K562 (cell line): ENCODE data around the gene REPS1. TPM values are rescaled to one million over a fixed set of nuclear protein-coding genes. Genes with fewer than 3 reads are reported as not detected.

ENCODE experiments used
- ATAC-seq: fragments of 200-7000 bp; cut with Tn5 transposase; 3 replicates; pipeline ENCODE4 v1.9.1; 2020; ENCODE audit warnings: moderate library complexity
- BruUV-seq: library from RNA; stranded (reverse); fragments of 400-500 nt; replicated peaks from 2 replicates; lab custom pipeline; 2021; lab: Mats Ljungman, UMichigan
- CTCF ChIA-PET: fragments of 300-600 bp; formaldehyde crosslinking; extraction: SDS; loops from one replicate; lab custom pipeline; 2021; ENCODE audit warnings: low intra/inter-chr PET ratio; lab: Yijun Ruan, JAX
- POLR2A ChIA-PET: fragments of 300-600, 350-650 bp; sonication (Branson Sonifier 250); formaldehyde crosslinking; extraction: SDS; loops from one replicate; lab custom pipeline; 2021; ENCODE audit warnings: antibody characterized with exemption, inconsistent platforms; lab: Yijun Ruan, JAX
- DNase-seq, 4 experiments: peaks; one replicate each; pipeline versions ENCODE4 v3.0.0 to v3.0.0-alpha.2; 2011 to 2018; ENCODE audit warnings: low spot score in 3 of 4, mixed read lengths in 3 of 4; ENCODE audit errors: extremely low read depth in 1 of 4
- FAIRE-seq: peaks from 2 replicates; lab custom pipeline; 2011; peaks lifted over from hg19 to GRCh38; lab: Jason Lieb, UNC
- H2AFZ ChIP-seq: 2 replicates; pipeline ENCODE4 v1.6.0; 2011; ENCODE audit warnings: low read depth, low read length, control low read depth, inconsistent platforms
- H3K27ac ChIP-seq: fragments of 200-600 bp; 3 replicates; pipeline ENCODE4 v1.8.0; 2011; ENCODE audit warnings: low read depth, mild to moderate bottlenecking, control low read depth, inconsistent platforms, low read length, moderate library complexity, mixed read lengths; ENCODE audit errors: extremely low read depth
- H3K27me3 ChIP-seq, 2 experiments: fragments of 300-600 bp in 1 of 2; 2 replicates in 1 of 2; 3 replicates in 1 of 2; pipeline versions ENCODE4 v1.6.0 to v1.8.0; 2011; ENCODE audit warnings: inconsistent platforms in 2 of 2, low read length in 2 of 2, mild to moderate bottlenecking in 1 of 2, mixed read lengths in 1 of 2, moderate library complexity in 1 of 2; ENCODE audit not compliant: control insufficient read depth in 2 of 2, insufficient read depth in 2 of 2
- H3K36me3 ChIP-seq: fragments of 300-600 bp; 3 replicates; pipeline ENCODE4 v1.8.0; 2011; ENCODE audit warnings: mild to moderate bottlenecking, low read length, inconsistent platforms; ENCODE audit not compliant: control insufficient read depth, insufficient read depth
- H3K4me1 ChIP-seq, 2 experiments: fragments of 200-600 bp in 1 of 2; replicated peaks in 1 of 2; 2 replicates in 1 of 2; 3 replicates in 1 of 2; pipeline versions ENCODE4 v1.5.1 to v1.8.0; 2011; ENCODE audit warnings: inconsistent platforms in 2 of 2, low read length in 2 of 2, mild to moderate bottlenecking in 1 of 2, mixed read lengths in 1 of 2, moderate library complexity in 1 of 2; ENCODE audit not compliant: control insufficient read depth in 2 of 2, insufficient read depth in 2 of 2
- H3K4me2 ChIP-seq: 2 replicates; pipeline ENCODE4 v1.6.1; 2011; ENCODE audit warnings: low read length, control low read depth, inconsistent platforms, mixed read lengths; ENCODE audit not compliant: insufficient read depth
- H3K4me3 ChIP-seq: fragments of 200-600 bp; sonication (generic), shearing (Covaris generic); 2 replicates; pipeline ENCODE4 v1.5.1; 2016; ENCODE audit warnings: control low read depth, inconsistent platforms
- H3K79me2 ChIP-seq: fragments of 200-600 bp; 3 replicates; pipeline ENCODE4 v1.8.0; 2011; ENCODE audit warnings: low read length, inconsistent platforms; ENCODE audit not compliant: control insufficient read depth, insufficient read depth
- H3K9ac ChIP-seq, 2 experiments: 2 replicates each; pipeline versions ENCODE4 v1.6.0 to v1.6.1; 2011; ENCODE audit warnings: low read depth in 2 of 2, low read length in 2 of 2, control low read depth in 1 of 2, inconsistent platforms in 1 of 2, mild to moderate bottlenecking in 1 of 2, mixed read lengths in 1 of 2; ENCODE audit not compliant: insufficient read depth in 1 of 2
- H3K9me1 ChIP-seq: one replicate; pipeline ENCODE4 v1.6.0; 2011; ENCODE audit warnings: inconsistent platforms, mild to moderate bottlenecking, low read length, moderate library complexity; ENCODE audit not compliant: control insufficient read depth, insufficient read depth
- H3K9me3 ChIP-seq: replicated peaks from 2 replicates; pipeline ENCODE4 v1.5.1; 2011; ENCODE audit warnings: low read depth, low read length, inconsistent platforms; ENCODE audit not compliant: control insufficient read depth, insufficient read depth
- H4K20me1 ChIP-seq: replicated peaks from 2 replicates; pipeline ENCODE4 v1.6.1; 2011; ENCODE audit warnings: low read length, inconsistent platforms, mixed read lengths; ENCODE audit not compliant: control insufficient read depth, insufficient read depth
- AFF4 ChIP-seq: sonication (generic); formaldehyde crosslinking; IDR thresholded peaks from 2 replicates; pipeline ENCODE4 v1.8.0; 2023; ENCODE audit warnings: mild to moderate bottlenecking, missing genetic modification reagents
- BMI1 ChIP-seq: fragments of 150-350 bp; IDR thresholded peaks from 2 replicates; pipeline ENCODE4 v1.6.1; 2014; ENCODE audit warnings: low read length
- CBFA2T3 ChIP-seq: fragments of 450-650 bp; IDR thresholded peaks from 2 replicates; pipeline ENCODE4 v1.6.1; 2017
- FOS ChIP-seq: IDR thresholded peaks from 3 replicates; pipeline ENCODE4 v1.6.1; 2011; ENCODE audit not compliant: insufficient read length; ENCODE audit errors: extremely low read depth
- FOXP4 ChIP-seq: sonication (generic); formaldehyde crosslinking; IDR thresholded peaks from 2 replicates; pipeline ENCODE4 v1.8.0; 2022; ENCODE audit warnings: mild to moderate bottlenecking, missing genetic modification reagents, borderline replicate concordance
- MXD1 ChIP-seq: fragments of 250-450 bp; sonication (Bioruptor Pico); IDR thresholded peaks from 2 replicates; pipeline ENCODE4 v1.8.0; 2021; ENCODE audit warnings: borderline replicate concordance, mild to moderate bottlenecking, moderate library complexity; ENCODE audit not compliant: poor library complexity, severe bottlenecking
- TCF7 ChIP-seq: sonication (generic); IDR thresholded peaks from 2 replicates; pipeline ENCODE4 v1.6.1; 2016; ENCODE audit warnings: antibody characterized with exemption, borderline replicate concordance
- TCF7L2 ChIP-seq: fragments of 150-350 bp; IDR thresholded peaks from 2 replicates; pipeline ENCODE4 v1.6.1; 2016; ENCODE audit warnings: low read depth, mild to moderate bottlenecking, low read length, moderate library complexity
- VEZF1 ChIP-seq: fragments of 200-800 bp; sonication (Bioruptor generic); IDR thresholded peaks from 2 replicates; pipeline ENCODE4 v1.6.1; 2017; ENCODE audit warnings: missing genetic modification characterization, missing compliant biosample characterization
- ZFP1 ChIP-seq: fragments of 450-650 bp; formaldehyde crosslinking; IDR thresholded peaks from 2 replicates; pipeline ENCODE4 v1.4.0; 2020; ENCODE audit warnings: mild to moderate bottlenecking, mixed read lengths
- ZNF124 ChIP-seq: sonication (generic); formaldehyde crosslinking; IDR thresholded peaks from 2 replicates; pipeline ENCODE4 v1.8.1; 2022; ENCODE audit warnings: missing genetic modification reagents
- ZNF511 ChIP-seq: sonication (generic); formaldehyde crosslinking; IDR thresholded peaks from 2 replicates; pipeline ENCODE4 v1.8.0; 2022; ENCODE audit warnings: mild to moderate bottlenecking, missing genetic modification reagents
- ZNF668 ChIP-seq: fragments of 250-450 bp; sonication (Bioruptor Pico); IDR thresholded peaks from 2 replicates; pipeline ENCODE4 v1.8.0; 2022; ENCODE audit warnings: mild to moderate bottlenecking, inconsistent platforms
- ZNF75A ChIP-seq: fragments of 450-650 bp; formaldehyde crosslinking; IDR thresholded peaks from 2 replicates; pipeline ENCODE4 v1.4.0; 2020; ENCODE audit warnings: mild to moderate bottlenecking
- ZNF766 ChIP-seq: fragments of 200-800 bp; sonication (Bioruptor generic); conservative IDR thresholded peaks from 2 replicates; pipeline ENCODE4 v1.6.1; 2016; ENCODE audit warnings: missing genetic modification characterization, missing compliant biosample characterization
- WGBS: fragments of 100-300 bp; shearing (Covaris generic); methylation state at CpG from one replicate; pipeline ENCODE4 v1.1.6; 2016; ENCODE audit warnings: low coverage, mixed read lengths; ENCODE audit not compliant: insufficient coverage; ENCODE audit errors: missing lambda C conversion rate; 5-methylcytosine and 5-hydroxymethylcytosine counted together
- in situ Hi-C: fragments of 300-500 bp; cut with MboI; formaldehyde crosslinking; loops from 4 replicates; pipeline ENCODE4 v1.15.0; 2018; ENCODE audit warnings: inconsistent platforms, mixed read lengths
- intact Hi-C: fragments of 100-400 bp; cut with micrococcal nuclease; formaldehyde crosslinking; loops from 2 replicates; pipeline ENCODE4 v1.14.2; 2022
- polyA plus RNA-seq, 8 experiments: library from polyadenylated mRNA; depleted of rRNA in 4 of 8; stranded (reverse) in 5 of 8; unstranded in 3 of 8; fragments of >200 nt; fragmentation: Nextera tagmentation in 2 of 8; fragmentation: Illumina TruSeq in 1 of 8; extraction: Ambion mirVana in 2 of 8; extraction: Trizol in 1 of 8; gene quantifications; 2 replicates each; pipeline versions ENCODE4 v1.2.1 to v1.2.3, GENCODE V29; 2011 to 2014; ENCODE audit warnings: inconsistent platforms in 1 of 8, missing spikeins in 1 of 8
- total RNA-seq, 7 experiments: library from RNA; depleted of rRNA in 6 of 7; stranded (reverse); fragments of >200 nt in 6 of 7; fragmentation: Illumina TruSeq in 2 of 7; extraction: Trizol in 2 of 7; gene quantifications; 2 replicates each; pipeline versions ENCODE4 v1.2.1 to v1.2.3, GENCODE V29; 2011 to 2021; ENCODE audit warnings: low replicate concordance in 1 of 7

Gene REPS1
- total and polyA plus RNA-seq, 9 of the 15 experiments (the other 6 are each of a cell fraction or from before 2014, with no cell fraction given), result 7.9 to 36.0 (median 27.8) TPM

GRCh38 chr6:138914701-138915100 is 73.4 kb downstream of the REPS1 start:
- Histone ChIP-seq H3K9ac (no peak overlapping the region), H2AFZ (no peak overlapping the region), H3K9me1 (no peaks in the 10 kb centered on the region), H3K36me3 (peaks cover 23% of the 10 kb centered on the region; the same call in 1 of the 3 replicates), H3K9me3 (no peaks in the 10 kb centered on the region), H3K4me2 (no peak overlapping the region), H3K4me3 (no peak overlapping the region), H4K20me1 (no peaks in the 10 kb centered on the region), H3K27me3 (no peaks in the 10 kb centered on the region), H3K79me2 (no peaks in the 10 kb centered on the region), H3K4me1 (no peaks in the 10 kb centered on the region), H3K27ac (no peak overlapping the region)
- CTCF ChIA-PET, result no interaction called here
- WGBS, result 21% methylated on average over 1 of the region's 1 CpG
- intact Hi-C loops, result no loop called here
- FAIRE-seq (no peak), ATAC-seq (no peak), DNase-seq (no peak)
- in situ Hi-C loops, result no loop called here
- POLR2A ChIA-PET, result no interaction called here
- no TSS peak for BruUV-seq
- no peak for TF ChIP-seq ZFP1 (CRISPR knock-in tag)
- no peak for TF ChIP-seq ZNF75A (CRISPR knock-in tag)
- no peak for TF ChIP-seq ZNF766 (CRISPR knock-in tag)
- TF ChIP-seq FOS, result no peak
- TF ChIP-seq ZNF511 (CRISPR knock-in tag), result no peak
- TF ChIP-seq TCF7L2, result no peak
- no peak for TF ChIP-seq CBFA2T3
- no peak for TF ChIP-seq ZNF668 (CRISPR knock-in tag)
- TF ChIP-seq MXD1 (CRISPR knock-in tag), result no peak
- TF ChIP-seq TCF7, result no peak
- no peak for TF ChIP-seq BMI1
- no peak for TF ChIP-seq FOXP4
- TF ChIP-seq VEZF1 (CRISPR knock-in tag), result no peak
- TF ChIP-seq AFF4 (CRISPR knock-in tag), result no peak
- TF ChIP-seq ZNF124 (CRISPR knock-in tag), result no peak
